Spleen (tissue), 7 donors: ENCODE measurements around the gene BEND3.

Source experiments
- POLR2A ChIP-seq, 3 donors: fragments of 450-650 bp; IDR thresholded peaks; one replicate each; pipeline ENCODE4 v1.5.1; 2017; ENCODE audit warnings: antibody characterized with exemption in 3 of 3, mild to moderate bottlenecking in 1 of 3
- POLR2AphosphoS5 ChIP-seq, 3 donors: sonication (generic); formaldehyde crosslinking; IDR thresholded peaks; one replicate each; pipeline ENCODE4 v1.5.1; 2017; ENCODE audit warnings: antibody characterized with exemption in 3 of 3
- TF ChIP-seq, protein P1 (sequence below), 11 experiments: fragments of 200-600 bp in 7 of 11; fragments of 450-650 bp in 4 of 11; sonication (generic) in 4 of 11; IDR thresholded peaks in 8 of 11; conservative IDR thresholded peaks in 3 of 11; 1 replicate in 7 of 11; 2 replicates in 4 of 11; pipeline versions ENCODE4 v1.4.0 to v1.8.0; 2016 to 2021; ENCODE audit warnings: antibody characterized with exemption in 11 of 11, inconsistent platforms in 4 of 11, mild to moderate bottlenecking in 1 of 11
- donor health status: DM: no; HTN: no; CAD: no; lungs with moderate emphysema.
- donor health status: DM: no; HTN: no; CAD: no.
- donor health status: DM: no; HTN: no; CAD: no.

DNA sequence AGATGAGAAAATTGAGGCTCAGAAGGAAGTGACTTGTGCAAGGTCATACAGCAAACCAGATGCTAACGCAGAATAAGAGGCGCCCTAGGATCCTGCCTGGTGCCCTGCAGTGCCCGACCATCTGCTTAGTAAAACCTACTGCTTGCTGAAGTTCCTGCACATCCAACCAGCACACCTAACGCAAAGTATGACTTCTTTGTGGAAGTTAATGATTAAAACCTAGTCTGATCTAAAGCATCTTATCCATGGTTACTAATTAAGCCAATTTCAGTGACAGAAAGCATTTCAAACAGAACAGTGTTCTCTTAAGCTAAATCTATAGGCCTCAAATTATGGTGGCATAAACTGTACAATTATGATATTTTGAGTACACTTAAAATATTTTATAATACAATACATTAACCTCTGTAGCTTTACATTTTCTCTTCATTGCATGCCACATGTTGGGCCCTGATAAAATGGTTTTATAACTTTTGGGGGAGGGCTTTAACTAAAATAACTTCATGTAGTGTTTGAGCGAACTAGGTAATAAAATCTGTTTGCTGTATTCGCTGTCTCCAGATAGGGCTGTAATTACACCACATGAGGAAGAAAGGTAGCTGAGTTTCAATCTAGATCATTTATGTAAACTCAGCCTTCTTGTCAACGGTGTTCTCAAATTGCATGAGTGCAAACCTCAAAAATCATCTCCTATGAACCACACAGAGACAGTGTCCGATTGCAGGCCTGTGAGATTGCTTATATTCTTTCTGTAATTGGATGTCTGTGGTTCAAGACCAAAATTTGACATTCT is 37.5 kb upstream of the BEND3 start:
- TF ChIP-seq, protein P1, sequence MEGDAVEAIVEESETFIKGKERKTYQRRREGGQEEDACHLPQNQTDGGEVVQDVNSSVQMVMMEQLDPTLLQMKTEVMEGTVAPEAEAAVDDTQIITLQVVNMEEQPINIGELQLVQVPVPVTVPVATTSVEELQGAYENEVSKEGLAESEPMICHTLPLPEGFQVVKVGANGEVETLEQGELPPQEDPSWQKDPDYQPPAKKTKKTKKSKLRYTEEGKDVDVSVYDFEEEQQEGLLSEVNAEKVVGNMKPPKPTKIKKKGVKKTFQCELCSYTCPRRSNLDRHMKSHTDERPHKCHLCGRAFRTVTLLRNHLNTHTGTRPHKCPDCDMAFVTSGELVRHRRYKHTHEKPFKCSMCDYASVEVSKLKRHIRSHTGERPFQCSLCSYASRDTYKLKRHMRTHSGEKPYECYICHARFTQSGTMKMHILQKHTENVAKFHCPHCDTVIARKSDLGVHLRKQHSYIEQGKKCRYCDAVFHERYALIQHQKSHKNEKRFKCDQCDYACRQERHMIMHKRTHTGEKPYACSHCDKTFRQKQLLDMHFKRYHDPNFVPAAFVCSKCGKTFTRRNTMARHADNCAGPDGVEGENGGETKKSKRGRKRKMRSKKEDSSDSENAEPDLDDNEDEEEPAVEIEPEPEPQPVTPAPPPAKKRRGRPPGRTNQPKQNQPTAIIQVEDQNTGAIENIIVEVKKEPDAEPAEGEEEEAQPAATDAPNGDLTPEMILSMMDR (IDR thresholded peaks at IDR 0.05 in 8 of 11, conservative IDR thresholded peaks at IDR 0.05 in 3 of 11) = no peak
- TF ChIP-seq POLR2AphosphoS5 (IDR thresholded peaks at IDR 0.05) = no peak
- TF ChIP-seq POLR2A (IDR thresholded peaks at IDR 0.05) = no peak
